Measurements from ENCODE around the gene ZNF521.

The ZNF521 gene

DNA sequence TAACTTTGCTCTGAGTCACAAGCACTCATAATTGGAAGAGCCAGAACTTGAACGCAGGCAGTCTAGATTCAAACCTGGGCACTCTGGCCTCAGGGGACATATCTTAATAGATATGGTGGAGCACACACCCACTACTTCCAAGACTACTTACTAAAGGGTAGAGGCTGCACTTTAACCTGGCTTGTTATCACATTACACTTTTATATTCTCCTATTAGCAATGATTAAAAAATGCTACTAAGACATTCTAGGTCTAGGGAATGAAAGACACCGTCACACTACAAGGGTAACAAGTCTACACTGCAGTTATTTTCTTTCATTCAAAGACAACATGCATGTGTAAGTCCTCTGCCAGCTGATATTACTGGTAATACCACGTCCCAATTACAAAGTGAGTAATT lies 258.8 kb downstream of the ZNF521 start:
- Histone ChIP-seq H3K9me3 (ENCODE audit: insufficient read depth, low read depth, low read length) (no peaks in the 10 kb centered on the region), H3K27me3 (ENCODE audit: insufficient read depth, low read length) (no peaks in the 10 kb centered on the region), H3K4me1 (ENCODE audit: control insufficient read depth in 1 of 2, insufficient read depth in 2 of 2, low read length in 2 of 2) (no peaks in the 10 kb centered on the region), H3K9ac (ENCODE audit: low read length) (no peak overlapping the region), H3K23ac (ENCODE audit: low read length) (no peak overlapping the region), H3K79me1 (ENCODE audit: low read length) (no peaks in the 10 kb centered on the region), H4K12ac (ENCODE audit: low read depth, low read length) (no peak overlapping the region), H2BK5ac (ENCODE audit: low read depth, low read length, poor library complexity) (no peak overlapping the region), H3K36me3 (ENCODE audit: control insufficient read depth in 1 of 2, insufficient read depth in 2 of 2, low read length in 2 of 2) (peaks cover 4 to 16% of the 10 kb centered on the region in 2 experiments), H4K91ac (ENCODE audit: low read depth, low read length) (no peak overlapping the region), H2BK120ac (ENCODE audit: insufficient read depth, low read length, poor library complexity) (no peak overlapping the region), H3K4ac (ENCODE audit: low read depth, low read length) (no peak overlapping the region), H3K14ac (ENCODE audit: low read length) (no peak overlapping the region), H3K4me2 (ENCODE audit: low read length) (no peak overlapping the region), H3K79me2 (ENCODE audit: control insufficient read depth, insufficient read depth, low read length, poor library complexity) (no peaks in the 10 kb centered on the region), H3K27ac (ENCODE audit: low read depth, low read length) (no peak overlapping the region), H4K8ac (ENCODE audit: low read depth, low read length) (no peak overlapping the region), H3K4me3 (ENCODE audit: low read depth, low read length) (no peak overlapping the region), H2AK5ac (ENCODE audit: low read length) (no peak overlapping the region), H2AFZ (ENCODE audit: insufficient read depth, low read length, poor library complexity) (no peak overlapping the region), H2BK12ac (ENCODE audit: low read length) (no peak overlapping the region), H3K18ac (ENCODE audit: low read length) (no peak overlapping the region)
- WGBS (ENCODE audit: extremely low coverage, insufficient coverage, insufficient read length): no CpG with 5 or more reads among the region's 3 CpGs
- peak in 1 of 2 donors; percentile 14 for DNase-seq

DNA sequence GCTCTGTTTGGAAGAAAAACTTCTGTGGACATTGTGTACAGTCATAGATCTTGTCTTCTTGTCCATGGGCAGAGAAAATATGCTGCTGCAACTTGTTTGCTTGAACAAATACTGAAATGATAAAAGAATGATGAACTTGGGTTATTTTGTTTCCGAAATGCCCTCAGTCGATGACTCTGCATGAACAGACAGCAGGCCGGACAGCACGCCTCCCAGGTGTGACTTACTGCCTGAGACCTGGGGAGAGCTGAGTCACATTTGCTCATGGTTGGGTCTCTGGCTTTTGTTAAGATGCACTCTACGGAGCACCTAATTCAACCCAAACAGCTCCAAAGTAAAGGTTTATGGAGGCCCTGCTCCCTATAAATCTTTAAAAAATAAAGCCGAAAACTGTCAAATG lies 262.5 kb downstream of the ZNF521 start:
- Histone ChIP-seq H3K36me3 (ENCODE audit: control insufficient read depth in 1 of 2, insufficient read depth in 2 of 2, low read length in 2 of 2) (peaks cover 6 to 18% of the 10 kb centered on the region in 2 experiments), H2BK120ac (ENCODE audit: insufficient read depth, low read length, poor library complexity) (no peak overlapping the region), H2BK5ac (ENCODE audit: low read depth, low read length, poor library complexity) (no peak overlapping the region), H2AFZ (ENCODE audit: insufficient read depth, low read length, poor library complexity) (no peak overlapping the region), H4K8ac (ENCODE audit: low read depth, low read length) (no peak overlapping the region), H2BK12ac (ENCODE audit: low read length) (no peak overlapping the region), H4K12ac (ENCODE audit: low read depth, low read length) (no peak overlapping the region), H3K27me3 (ENCODE audit: insufficient read depth, low read length) (no peaks in the 10 kb centered on the region), H3K23ac (ENCODE audit: low read length) (no peak overlapping the region), H3K4me3 (ENCODE audit: low read depth, low read length) (no peak overlapping the region), H3K18ac (ENCODE audit: low read length) (no peak overlapping the region), H3K9ac (ENCODE audit: low read length) (no peak overlapping the region), H3K27ac (ENCODE audit: low read depth, low read length) (no peak overlapping the region), H3K14ac (ENCODE audit: low read length) (no peak overlapping the region), H2AK5ac (ENCODE audit: low read length) (no peak overlapping the region), H3K4ac (ENCODE audit: low read depth, low read length) (no peak overlapping the region), H3K4me1 (ENCODE audit: control insufficient read depth in 1 of 2, insufficient read depth in 2 of 2, low read length in 2 of 2) (no peaks in the 10 kb centered on the region), H3K79me2 (ENCODE audit: control insufficient read depth, insufficient read depth, low read length, poor library complexity) (no peaks in the 10 kb centered on the region), H3K4me2 (ENCODE audit: low read length) (no peak overlapping the region), H3K9me3 (ENCODE audit: insufficient read depth, low read depth, low read length) (no peaks in the 10 kb centered on the region), H4K91ac (ENCODE audit: low read depth, low read length) (no peak overlapping the region), H3K79me1 (ENCODE audit: low read length) (no peaks in the 10 kb centered on the region)
- no CpG with 5 or more reads among the region's 6 CpGs for WGBS (ENCODE audit: extremely low coverage, insufficient coverage, insufficient read length)
- DNase-seq: no peak

GRCh38 chr18:25086876-25087275 lies 265.1 kb downstream of the ZNF521 start:
- Histone ChIP-seq H3K9me3 (ENCODE audit: insufficient read depth, low read depth, low read length) (no peaks in the 10 kb centered on the region), H2BK5ac (ENCODE audit: low read depth, low read length, poor library complexity) (no peak overlapping the region), H3K4me1 (ENCODE audit: control insufficient read depth in 1 of 2, insufficient read depth in 2 of 2, low read length in 2 of 2) (no peaks in the 10 kb centered on the region), H2AFZ (ENCODE audit: insufficient read depth, low read length, poor library complexity) (no peak overlapping the region), H3K79me2 (ENCODE audit: control insufficient read depth, insufficient read depth, low read length, poor library complexity) (no peaks in the 10 kb centered on the region), H3K4ac (ENCODE audit: low read depth, low read length) (no peak overlapping the region), H2AK5ac (ENCODE audit: low read length) (no peak overlapping the region), H4K91ac (ENCODE audit: low read depth, low read length) (no peak overlapping the region), H3K4me3 (ENCODE audit: low read depth, low read length) (no peak overlapping the region), H2BK12ac (ENCODE audit: low read length) (no peak overlapping the region), H4K12ac (ENCODE audit: low read depth, low read length) (no peak overlapping the region), H3K79me1 (ENCODE audit: low read length) (no peaks in the 10 kb centered on the region), H3K27me3 (ENCODE audit: insufficient read depth, low read length) (no peaks in the 10 kb centered on the region), H3K23ac (ENCODE audit: low read length) (no peak overlapping the region), H3K36me3 (ENCODE audit: control insufficient read depth in 1 of 2, insufficient read depth in 2 of 2, low read length in 2 of 2) (peaks cover 6 to 22% of the 10 kb centered on the region in 2 experiments), H2BK120ac (ENCODE audit: insufficient read depth, low read length, poor library complexity) (no peak overlapping the region), H3K14ac (ENCODE audit: low read length) (no peak overlapping the region), H3K9ac (ENCODE audit: low read length) (no peak overlapping the region), H3K27ac (ENCODE audit: low read depth, low read length) (no peak overlapping the region), H3K18ac (ENCODE audit: low read length) (no peak overlapping the region), H3K4me2 (ENCODE audit: low read length) (no peak overlapping the region), H4K8ac (ENCODE audit: low read depth, low read length) (no peak overlapping the region)
- DNase-seq: no peak
- no CpG with 5 or more reads among the region's 2 CpGs for WGBS (ENCODE audit: extremely low coverage, insufficient coverage, insufficient read length)

GRCh38 chr18:25081001-25081400 lies 271.0 kb downstream of the ZNF521 start:
- Histone ChIP-seq H3K9ac (ENCODE audit: low read length) (no peak overlapping the region), H3K4ac (ENCODE audit: low read depth, low read length) (no peak overlapping the region), H4K91ac (ENCODE audit: low read depth, low read length) (no peak overlapping the region), H4K8ac (ENCODE audit: low read depth, low read length) (no peak overlapping the region), H3K23ac (ENCODE audit: low read length) (no peak overlapping the region), H2AK5ac (ENCODE audit: low read length) (no peak overlapping the region), H3K9me3 (ENCODE audit: insufficient read depth, low read depth, low read length) (no peaks in the 10 kb centered on the region), H2BK120ac (ENCODE audit: insufficient read depth, low read length, poor library complexity) (no peak overlapping the region), H3K79me2 (ENCODE audit: control insufficient read depth, insufficient read depth, low read length, poor library complexity) (no peaks in the 10 kb centered on the region), H3K27ac (ENCODE audit: low read depth, low read length) (no peak overlapping the region), H3K79me1 (ENCODE audit: low read length) (no peaks in the 10 kb centered on the region), H3K4me2 (ENCODE audit: low read length) (no peak overlapping the region), H3K18ac (ENCODE audit: low read length) (no peak overlapping the region), H3K4me3 (ENCODE audit: low read depth, low read length) (no peak overlapping the region), H3K36me3 (ENCODE audit: control insufficient read depth in 1 of 2, insufficient read depth in 2 of 2, low read length in 2 of 2) (peaks cover 20 to 33% of the 10 kb centered on the region in 2 experiments), H2BK5ac (ENCODE audit: low read depth, low read length, poor library complexity) (no peak overlapping the region), H3K4me1 (ENCODE audit: control insufficient read depth in 1 of 2, insufficient read depth in 2 of 2, low read length in 2 of 2) (peaks cover 2 to 3% of the 10 kb centered on the region in 2 experiments), H2BK12ac (ENCODE audit: low read length) (no peak overlapping the region), H3K27me3 (ENCODE audit: insufficient read depth, low read length) (no peaks in the 10 kb centered on the region), H2AFZ (ENCODE audit: insufficient read depth, low read length, poor library complexity) (no peak overlapping the region), H3K14ac (ENCODE audit: low read length) (no peak overlapping the region), H4K12ac (ENCODE audit: low read depth, low read length) (no peak overlapping the region)
- no CpG with 5 or more reads among the region's 8 CpGs for WGBS (ENCODE audit: extremely low coverage, insufficient coverage, insufficient read length)
- no peak for DNase-seq
